MG63 (cell line): Measurements from ENCODE around the gene OMA1. TPM values are rescaled to one million over a fixed set of nuclear protein-coding genes. Genes with fewer than 3 reads are reported as not detected.
"Not testable (repeated sequence)": the region's sequence is repeated elsewhere in the genome, so short reads cannot be mapped to it uniquely, and the experiment has no call there.

ENCODE experiments used
- DNase-seq: peaks from one replicate; pipeline ENCODE4 v3.0.0-alpha.2; 2020
- H3K27me3 ChIP-seq: fragments of 250-450 bp; sonication (Bioruptor Pico); 2 replicates; pipeline ENCODE4 v1.5.1; 2020; ENCODE audit warnings: mild to moderate bottlenecking, moderate library complexity
- H3K36me3 ChIP-seq: fragments of 250-450 bp; sonication (Bioruptor Pico); 2 replicates; pipeline ENCODE4 v1.5.1; 2020; ENCODE audit warnings: mild to moderate bottlenecking, moderate library complexity
- H3K4me3 ChIP-seq: fragments of 250-450 bp; sonication (Bioruptor Pico); 2 replicates; pipeline ENCODE4 v1.5.1; 2020; ENCODE audit warnings: mild to moderate bottlenecking, moderate library complexity
- H3K9me3 ChIP-seq: fragments of 250-450 bp; sonication (Bioruptor Pico); 2 replicates; pipeline ENCODE4 v1.5.1; 2020; ENCODE audit warnings: mild to moderate bottlenecking, moderate library complexity
- total RNA-seq: library from RNA; depleted of rRNA; stranded (reverse); fragments of >200 nt; shearing (Covaris generic); gene quantifications from 2 replicates; pipeline ENCODE4 v1.2.3, GENCODE V29; 2014; ENCODE audit warnings: low replicate concordance

Gene OMA1
- total RNA-seq, 1 experiment from 2014 or later: 24.3 TPM

GRCh38 chr1:58576727-58577653, 30.5 kb upstream of the OMA1 start, which contains the start of gene TACSTD2:
Gene TACSTD2 (minus strand): TSS chr1:58577252. CDS start chr1:58577156, 96 bp downstream.
- DNase-seq: no peak
- Histone ChIP-seq H3K4me3 (no peak within 1 kb of the TSS), H3K9me3 (no peaks in the 10 kb centered on the region), H3K36me3 (no peaks in the 10 kb centered on the region), H3K27me3 (no peaks in the 10 kb centered on the region)

DNA sequence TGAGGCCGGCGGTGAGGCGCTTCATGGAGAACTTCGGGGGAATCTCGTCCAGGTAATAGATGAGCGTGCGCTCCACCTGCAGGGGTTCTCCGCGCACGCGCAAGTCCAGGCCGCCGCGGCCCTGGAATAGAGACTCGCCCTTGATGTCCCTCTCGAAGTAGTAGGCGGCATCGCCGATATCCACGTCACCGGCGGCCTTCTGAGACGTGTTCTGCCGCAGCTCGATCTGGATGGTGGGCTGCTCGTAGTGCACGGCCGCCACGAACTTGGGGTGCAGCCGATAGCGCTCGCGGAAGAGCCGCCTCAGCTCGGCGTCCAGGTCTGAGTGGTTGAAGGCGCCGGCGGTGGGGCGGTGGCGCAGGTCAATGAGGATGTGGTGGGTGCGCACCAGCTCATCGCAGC, 29.8 kb upstream of the OMA1 start:
- no peak overlapping the region for H3K4me3 ChIP-seq
- H3K9me3 ChIP-seq: no peaks in the 10 kb centered on the region
- no peaks in the 10 kb centered on the region for H3K36me3 ChIP-seq
- DNase-seq: no peak
- H3K27me3 ChIP-seq: no peaks in the 10 kb centered on the region

DNA sequence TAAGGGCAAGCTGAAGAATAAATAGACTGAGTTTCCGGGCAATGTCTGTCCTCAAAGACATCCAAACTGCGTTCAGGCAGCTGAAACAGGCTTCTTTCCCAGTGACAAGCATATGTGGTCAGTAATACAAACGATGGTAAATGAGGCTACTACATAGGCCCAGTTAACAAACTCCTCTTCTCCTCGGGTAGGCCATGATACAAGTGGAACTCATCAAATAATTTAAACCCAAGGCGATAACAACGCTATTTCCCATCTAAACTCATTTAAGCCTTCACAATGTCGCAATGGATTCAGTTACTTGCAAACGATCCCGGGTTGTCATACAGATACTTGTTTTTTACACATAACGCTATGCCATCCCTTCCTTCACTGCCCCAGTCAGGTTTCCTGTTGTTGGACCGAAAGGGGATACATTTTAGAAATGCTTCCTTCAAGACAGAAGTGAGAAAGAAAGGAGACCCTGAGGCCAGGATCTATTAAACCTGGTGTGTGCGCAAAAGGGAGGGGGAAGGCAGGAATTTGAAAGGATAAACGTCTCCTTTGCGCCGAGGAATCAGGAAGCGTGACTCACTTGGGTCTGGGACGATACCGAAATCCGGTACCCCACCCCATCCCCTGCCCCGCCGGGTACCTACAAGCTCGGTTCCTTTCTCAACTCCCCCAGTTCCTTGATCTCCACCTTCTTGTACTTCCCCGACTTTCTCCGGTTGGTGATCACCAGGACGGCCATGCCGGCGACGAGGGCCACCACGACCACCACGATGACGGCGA, 29.2 kb upstream of the OMA1 start:
- H3K27me3 ChIP-seq: no peaks in the 10 kb centered on the region
- H3K36me3 ChIP-seq: no peaks in the 10 kb centered on the region
- no peaks in the 10 kb centered on the region for H3K9me3 ChIP-seq
- H3K4me3 ChIP-seq: no peak overlapping the region
- no peak for DNase-seq

GRCh38 chr1:58574816-58575215, 28.3 kb upstream of the OMA1 start:
- Histone ChIP-seq H3K4me3 (no peak overlapping the region), H3K9me3 (peaks cover 7% of the 10 kb centered on the region), H3K27me3 (no peaks in the 10 kb centered on the region), H3K36me3 (no peaks in the 10 kb centered on the region)
- DNase-seq: no peak

DNA sequence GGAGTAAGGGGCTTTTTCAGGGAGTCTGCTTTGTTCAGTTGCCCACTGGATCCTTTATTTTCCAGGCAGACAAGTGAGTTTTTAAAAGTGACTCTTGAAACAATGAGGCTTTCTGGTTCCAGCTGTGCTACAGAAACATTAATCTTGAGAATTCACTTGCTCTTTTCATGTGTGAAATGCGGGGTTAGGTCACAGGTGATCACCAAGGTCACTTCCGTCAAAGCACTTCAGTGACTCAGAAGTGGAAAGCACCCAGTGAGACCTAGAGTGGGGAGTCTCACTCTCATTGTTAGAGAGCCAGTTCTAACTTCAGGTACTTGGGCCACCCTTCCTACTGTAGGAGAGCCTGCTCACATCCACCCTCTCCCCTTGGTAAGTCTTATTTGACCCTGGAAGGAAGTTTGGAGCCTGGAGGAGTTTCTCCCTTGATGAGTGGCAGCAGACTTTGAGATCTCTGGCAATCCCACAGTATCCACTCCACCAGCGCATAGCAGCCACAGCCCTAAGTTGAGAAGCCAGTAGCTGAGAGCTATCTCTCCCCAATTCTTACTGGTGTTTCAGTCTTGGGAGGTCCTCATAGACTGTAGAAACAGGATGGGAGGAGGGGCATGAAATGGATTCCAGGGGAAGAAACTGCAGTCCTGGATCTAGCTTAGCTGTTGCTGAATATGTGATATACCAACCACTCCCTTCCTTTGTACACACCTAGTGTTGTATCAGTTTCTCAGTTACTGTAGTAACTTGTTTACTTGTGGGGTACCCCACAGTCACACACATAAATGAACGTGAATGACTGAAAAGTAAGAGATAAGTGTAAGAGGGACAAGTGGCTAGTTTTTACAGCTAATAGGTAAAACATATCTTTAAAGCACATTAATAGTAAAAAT, 27.4 kb upstream of the OMA1 start:
- Histone ChIP-seq H3K4me3 (no peak overlapping the region), H3K27me3 (no peaks in the 10 kb centered on the region), H3K9me3 (peaks cover 7% of the 10 kb centered on the region), H3K36me3 (no peaks in the 10 kb centered on the region)
- DNase-seq: no peak

GRCh38 chr1:58573138-58573537, 26.6 kb upstream of the OMA1 start:
- Histone ChIP-seq H3K27me3 (no peaks in the 10 kb centered on the region), H3K9me3 (peaks cover 7% of the 10 kb centered on the region), H3K36me3 (no peaks in the 10 kb centered on the region), H3K4me3 (no peak overlapping the region)
- DNase-seq: no peak

DNA sequence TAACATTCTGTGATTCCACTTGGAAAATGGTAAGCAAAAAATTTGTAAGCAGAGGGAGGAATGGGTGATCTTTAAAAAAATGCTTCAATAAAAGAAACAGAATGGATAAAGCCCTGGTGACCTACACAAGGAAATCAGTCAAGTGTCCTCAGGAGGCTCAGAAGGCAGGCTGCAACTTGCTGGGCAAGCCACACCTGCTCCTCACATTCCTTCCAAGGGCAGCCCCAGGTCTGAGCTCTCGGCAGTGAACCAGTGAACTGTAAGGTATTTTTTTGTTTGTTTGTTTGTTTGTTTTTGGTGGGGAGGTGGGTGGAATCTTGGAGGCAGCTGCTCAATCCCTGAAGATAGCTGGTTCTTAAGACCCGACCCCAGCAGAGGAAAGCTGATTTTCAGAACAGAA, 26.2 kb upstream of the OMA1 start:
- H3K36me3 ChIP-seq: no peaks in the 10 kb centered on the region
- no peaks in the 10 kb centered on the region for H3K27me3 ChIP-seq
- H3K4me3 ChIP-seq: no peak overlapping the region
- DNase-seq: no peak
- H3K9me3 ChIP-seq: peaks cover 7% of the 10 kb centered on the region

GRCh38 chr1:58571616-58572015, 25.1 kb upstream of the OMA1 start:
- Histone ChIP-seq H3K9me3 (peaks cover 7% of the 10 kb centered on the region), H3K27me3 (no peaks in the 10 kb centered on the region), H3K36me3 (no peaks in the 10 kb centered on the region), H3K4me3 (no peak overlapping the region)
- no peak for DNase-seq

- peak; percentile 56 for DNase-seq
- no peaks in the 10 kb centered on the region for H3K27me3 ChIP-seq
Observed at GRCh38 chr1:58570817-58571216, 24.3 kb upstream of the OMA1 start.

GRCh38 chr1:58570094-58570493, 23.6 kb upstream of the OMA1 start:
- Histone ChIP-seq H3K27me3 (no peaks in the 10 kb centered on the region), H3K9me3 (peaks cover 7% of the 10 kb centered on the region), H3K4me3 (no peak overlapping the region), H3K36me3 (no peaks in the 10 kb centered on the region)
- DNase-seq: no peak

More at GRCh38 chr1:58570817-58571216, 24.3 kb upstream of the OMA1 start:
- Histone ChIP-seq H3K9me3 (peaks cover 7% of the 10 kb centered on the region), H3K4me3 (no peak overlapping the region), H3K36me3 (no peaks in the 10 kb centered on the region)

GRCh38 chr1:58568911-58569310, 22.4 kb upstream of the OMA1 start:
- H3K9me3 ChIP-seq: peaks cover 7% of the 10 kb centered on the region
- no peak overlapping the region for H3K4me3 ChIP-seq
- H3K27me3 ChIP-seq: no peaks in the 10 kb centered on the region
- DNase-seq: no peak
- H3K36me3 ChIP-seq: no peaks in the 10 kb centered on the region

DNA sequence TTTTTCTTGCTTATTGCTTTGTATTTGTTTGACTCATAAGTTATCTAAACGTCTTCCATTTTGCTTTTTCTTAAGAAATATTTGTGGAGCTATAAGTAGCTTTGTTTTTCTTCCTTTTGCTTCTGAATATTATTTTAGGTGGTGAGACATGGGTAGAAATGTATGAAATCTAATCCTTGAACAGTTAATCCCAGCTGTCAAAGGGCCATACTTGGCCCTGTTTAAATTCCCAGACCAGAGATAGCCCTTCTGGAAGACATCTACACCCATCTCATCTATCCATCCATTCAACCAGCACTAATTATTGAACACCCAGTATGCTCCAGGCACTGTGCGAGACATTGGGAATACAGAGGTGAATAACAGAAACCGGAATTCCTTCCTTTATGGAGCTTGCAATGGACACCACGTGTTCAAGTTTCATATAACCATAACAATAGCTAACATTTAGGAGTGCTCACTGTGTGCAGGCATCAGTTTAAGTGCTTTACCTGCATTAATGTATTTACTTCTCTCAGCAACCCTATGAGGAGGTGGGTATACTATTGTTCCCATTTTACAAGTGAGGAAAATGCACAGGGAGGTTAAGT, 21.8 kb upstream of the OMA1 start:
- H3K4me3 ChIP-seq: no peak overlapping the region
- H3K27me3 ChIP-seq: no peaks in the 10 kb centered on the region
- no peak for DNase-seq
- H3K36me3 ChIP-seq: no peaks in the 10 kb centered on the region
- peaks cover 7% of the 10 kb centered on the region for H3K9me3 ChIP-seq

- H3K9me3 ChIP-seq: peaks cover 7% of the 10 kb centered on the region
- H3K36me3 ChIP-seq: no peaks in the 10 kb centered on the region
- no peaks in the 10 kb centered on the region for H3K27me3 ChIP-seq
- no peak for DNase-seq
- no peak overlapping the region for H3K4me3 ChIP-seq
Observed at GRCh38 chr1:58566339-58566738, 19.8 kb upstream of the OMA1 start.

- H3K4me3 ChIP-seq, H3K9me3 ChIP-seq, H3K27me3 ChIP-seq, DNase-seq, H3K36me3 ChIP-seq: not testable (repeated sequence)
Observed at GRCh38 chr1:58563715-58564114, 17.2 kb upstream of the OMA1 start.

DNA sequence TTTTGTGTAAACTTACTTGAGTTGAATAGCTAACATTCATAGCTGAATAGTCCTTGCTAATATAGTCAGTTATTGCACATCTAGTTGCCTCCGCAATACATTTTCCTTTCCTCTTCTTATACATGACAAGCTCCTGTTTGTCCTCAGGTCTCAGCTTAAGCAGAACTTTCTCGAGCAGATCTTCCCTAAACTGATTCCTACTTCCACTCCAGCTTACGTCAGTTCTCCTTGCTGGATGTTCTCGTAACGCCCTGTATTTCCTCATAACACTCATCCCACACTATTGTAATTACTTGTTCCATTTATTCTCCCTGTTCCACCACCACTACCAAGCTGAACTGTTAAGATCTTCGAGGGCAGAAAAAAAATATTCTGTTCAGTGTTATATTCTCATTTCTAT, 15.1 kb upstream of the OMA1 start:
- Histone ChIP-seq H3K27me3 (no peaks in the 10 kb centered on the region), H3K36me3 (no peaks in the 10 kb centered on the region), H3K9me3 (no peaks in the 10 kb centered on the region), H3K4me3 (no peak overlapping the region)
- DNase-seq: no peak

- H3K4me3 ChIP-seq: no peak overlapping the region
- H3K36me3 ChIP-seq: no peaks in the 10 kb centered on the region
- DNase-seq: no peak
- no peaks in the 10 kb centered on the region for H3K27me3 ChIP-seq
- H3K9me3 ChIP-seq: no peaks in the 10 kb centered on the region
Observed at GRCh38 chr1:58555393-58555792, 8.9 kb upstream of the OMA1 start.
